SK-N-SH (cell line): ENCODE results near the gene UBE2C. TPM values are rescaled to one million over a fixed set of nuclear protein-coding genes. Genes with fewer than 3 reads are reported as not detected.
A peak's percentile ranks its signal among the peaks of the same experiment; 100 is the strongest.

Experiments used
- CTCF ChIA-PET: fragments of 300-600, 350-600 bp; formaldehyde crosslinking; extraction: SDS; loops from one replicate; lab custom pipeline; 2021; lab: Yijun Ruan, JAX
- POLR2A ChIA-PET: fragments of 350-600 bp; sonication (Branson Sonifier 250); formaldehyde crosslinking; extraction: SDS; loops from one replicate; lab custom pipeline; 2020; ENCODE audit warnings: antibody characterized with exemption, inconsistent platforms; lab: Yijun Ruan, JAX
- DNase-seq: peaks from one replicate; pipeline ENCODE4 v3.0.0; 2012
- H2AFZ ChIP-seq: fragments of 200-600 bp; sonication (generic); 2 replicates; pipeline ENCODE4 v1.8.1; 2016; ENCODE audit warnings: antibody characterized with exemption, mild to moderate bottlenecking, low read depth
- H3F3A ChIP-seq: fragments of 200-600 bp; sonication (generic); replicated peaks from 2 replicates; pipeline ENCODE3; 2016; ENCODE audit warnings: antibody characterized with exemption, mild to moderate bottlenecking; ENCODE audit not compliant: insufficient read depth
- H3K27ac ChIP-seq, 2 experiments: fragments of 200-500 bp in 1 of 2; fragments of 200-600 bp in 1 of 2; sonication (Bioruptor generic) in 1 of 2; sonication (generic), shearing (Covaris generic) in 1 of 2; 2 replicates each; pipeline versions ENCODE4 v1.5.1 to v1.6.1; 2014 to 2016; ENCODE audit warnings: low read depth in 2 of 2, inconsistent platforms in 1 of 2, low read length in 1 of 2, mild to moderate bottlenecking in 1 of 2, mixed read lengths in 1 of 2
- H3K27me3 ChIP-seq: fragments of 200-600 bp; sonication (generic), shearing (Covaris generic); 2 replicates; pipeline ENCODE4 v1.6.1; 2016; ENCODE audit warnings: mixed run types; ENCODE audit not compliant: insufficient read depth
- H3K36me3 ChIP-seq, 2 experiments: fragments of 200-500 bp in 1 of 2; fragments of 200-600 bp in 1 of 2; sonication (Bioruptor generic) in 1 of 2; sonication (generic) in 1 of 2; replicated peaks in 1 of 2; 2 replicates each; pipeline versions ENCODE3 to v1.5.1; 2014 to 2016; ENCODE audit warnings: low read length in 1 of 2, mild to moderate bottlenecking in 1 of 2; ENCODE audit not compliant: insufficient read depth in 2 of 2, control insufficient read depth in 1 of 2
- H3K4me1 ChIP-seq, 2 experiments: fragments of 200-500 bp in 1 of 2; fragments of 200-600 bp in 1 of 2; sonication (Bioruptor generic) in 1 of 2; sonication (generic), shearing (Covaris generic) in 1 of 2; 2 replicates each; pipeline versions ENCODE4 v1.5.1 to v1.6.1; 2014 to 2016; ENCODE audit warnings: low read depth in 1 of 2, low read length in 1 of 2, mixed run types in 1 of 2; ENCODE audit not compliant: insufficient read depth in 2 of 2, control insufficient read depth in 1 of 2
- H3K4me2 ChIP-seq: fragments of 200-600 bp; sonication (generic), shearing (Covaris generic); 2 replicates; pipeline ENCODE4 v1.6.1; 2017; ENCODE audit warnings: mixed run types
- H3K4me3 ChIP-seq, 2 experiments: fragments of 200-500 bp in 1 of 2; fragments of 200-600 bp in 1 of 2; sonication (Bioruptor generic) in 1 of 2; sonication (generic), shearing (Covaris generic) in 1 of 2; 2 replicates each; pipeline versions ENCODE4 v1.5.1 to v1.8.1; 2014 to 2016; ENCODE audit warnings: low read depth in 2 of 2, inconsistent platforms in 1 of 2, low read length in 1 of 2, mild to moderate bottlenecking in 1 of 2, mixed read lengths in 1 of 2, moderate library complexity in 1 of 2
- H3K79me2 ChIP-seq: fragments of 200-600 bp; sonication (generic); 2 replicates; pipeline ENCODE4 v1.8.1; 2017; ENCODE audit warnings: mild to moderate bottlenecking; ENCODE audit not compliant: insufficient read depth
- H3K9ac ChIP-seq: fragments of 200-600 bp; sonication (generic); 2 replicates; pipeline ENCODE4 v1.6.1; 2017; ENCODE audit warnings: mixed run types
- H3K9me2 ChIP-seq: fragments of 200-600 bp; sonication (generic); 2 replicates; pipeline ENCODE4 v1.6.1; 2017; ENCODE audit warnings: mixed run types
- H3K9me3 ChIP-seq: fragments of 200-600 bp; sonication (generic); 2 replicates; pipeline ENCODE4 v1.6.1; 2017; ENCODE audit warnings: mixed run types, mild to moderate bottlenecking, moderate library complexity
- H4K20me1 ChIP-seq: fragments of 200-600 bp; sonication (generic); 2 replicates; pipeline ENCODE4 v1.6.1; 2017; ENCODE audit warnings: mild to moderate bottlenecking, mixed run types; ENCODE audit not compliant: insufficient read depth
- ELF1 ChIP-seq: IDR thresholded peaks from 2 replicates; pipeline ENCODE4 v1.4.0; 2012
- FOXM1 ChIP-seq: IDR thresholded peaks from 2 replicates; pipeline ENCODE4 v1.4.0; 2012; ENCODE audit warnings: low read depth, mild to moderate bottlenecking
- GABPA ChIP-seq: IDR thresholded peaks from 2 replicates; pipeline ENCODE4 v1.4.0; 2012; ENCODE audit warnings: low read depth, mild to moderate bottlenecking
- JUND ChIP-seq: IDR thresholded peaks from 2 replicates; pipeline ENCODE4 v1.4.0; 2012
- MEF2A ChIP-seq: IDR thresholded peaks from 2 replicates; pipeline ENCODE4 v1.4.0; 2012; ENCODE audit warnings: low read depth, borderline replicate concordance
- NFIC ChIP-seq: IDR thresholded peaks from 2 replicates; pipeline ENCODE4 v1.4.0; 2012; ENCODE audit warnings: borderline replicate concordance
- RAD21 ChIP-seq: IDR thresholded peaks from 2 replicates; pipeline ENCODE4 v1.6.1; 2012; ENCODE audit warnings: mild to moderate bottlenecking, low read length
- RFX5 ChIP-seq: IDR thresholded peaks from 2 replicates; pipeline ENCODE4 v1.6.1; 2012; ENCODE audit warnings: mild to moderate bottlenecking, improper control_type of control experiment, low read length
- SMC3 ChIP-seq: IDR thresholded peaks from 2 replicates; pipeline ENCODE4 v1.6.1; 2012; ENCODE audit warnings: low read depth, low read length, improper control_type of control experiment
- TAF1 ChIP-seq: IDR thresholded peaks from 2 replicates; pipeline ENCODE4 v1.6.1; 2012; ENCODE audit warnings: low read depth, mild to moderate bottlenecking, low read length, moderate library complexity, borderline replicate concordance
- TCF12 ChIP-seq: IDR thresholded peaks from 2 replicates; pipeline ENCODE4 v1.4.0; 2012
- WGBS: methylation state at CpG from one replicate; pipeline ENCODE4 v1.1.6; 2017; ENCODE audit warnings: low lambda C conversion rate; 5-methylcytosine and 5-hydroxymethylcytosine counted together
- polyA plus RNA-seq, 3 experiments: library from polyadenylated mRNA; depleted of rRNA; stranded (reverse); fragments of >200 nt; gene quantifications; 2 replicates each; pipeline ENCODE4 v1.2.3, GENCODE V29; 2012
- TF ChIP-seq, protein P1 (sequence below): IDR thresholded peaks from 2 replicates; pipeline ENCODE4 v1.4.0; 2012; ENCODE audit warnings: low read depth, borderline replicate concordance
- TF ChIP-seq, protein P2 (sequence below): IDR thresholded peaks from 2 replicates; pipeline ENCODE4 v1.4.0; 2012; ENCODE audit warnings: low read depth, borderline replicate concordance
- TF ChIP-seq, protein P3 (sequence below): fragments of 150-350 bp; IDR thresholded peaks from 2 replicates; pipeline ENCODE4 v1.6.1; 2017; ENCODE audit warnings: antibody characterized with exemption, low read length, low read depth, borderline replicate concordance
- TF ChIP-seq, protein P4 (sequence below): IDR thresholded peaks from 2 replicates; pipeline ENCODE4 v1.6.1; 2012; ENCODE audit warnings: mild to moderate bottlenecking, low read depth, low read length, moderate library complexity
- TF ChIP-seq, protein P5 (sequence below): fragments of 150-350 bp; IDR thresholded peaks from 2 replicates; pipeline ENCODE4 v1.6.1; 2016; ENCODE audit warnings: mild to moderate bottlenecking, low read depth, low read length

Gene UBE2C
- polyA plus RNA-seq, 1 of the 3 experiments (the other 2 are of a cell fraction): 115 TPM

DNA sequence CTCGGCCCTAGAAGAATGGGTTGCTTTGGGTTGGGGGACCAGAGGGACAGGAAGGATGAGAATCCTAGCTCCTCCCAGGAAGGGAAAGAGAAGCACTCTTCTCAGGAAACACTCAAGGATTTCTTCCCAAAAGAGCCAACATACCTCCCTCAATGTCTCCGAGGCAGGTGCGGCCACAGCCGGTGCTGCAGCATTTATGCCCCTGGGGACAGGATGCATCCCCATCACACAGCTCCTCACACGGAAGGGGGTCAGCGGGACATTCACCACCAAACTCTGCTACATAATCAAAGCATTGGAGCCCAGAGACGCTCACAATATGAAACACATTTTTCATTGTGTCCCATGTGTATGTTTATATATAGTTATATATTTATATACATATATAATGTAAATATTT, 35.5 kb upstream of the UBE2C start:
- no peak overlapping the region for H3K27ac ChIP-seq
- H3F3A ChIP-seq: peaks cover 33% of the 10 kb centered on the region
- CTCF ChIA-PET: interaction anchor here (0.6 to 1.2 kb wide), 2 partner anchors 23 to 51 kb away, joined by 3 read pairs; no protein-coding TSS in a partner anchor
- H3K9ac ChIP-seq: no peak overlapping the region
- H2AFZ ChIP-seq: no peak overlapping the region
- no peaks in the 10 kb centered on the region for H3K9me2 ChIP-seq
- H3K79me2 ChIP-seq: no peaks in the 10 kb centered on the region
- H3K4me1 ChIP-seq: peaks cover 0 to 25% of the 10 kb centered on the region in 2 experiments; a peak in 3 of 4 replicates
- POLR2A ChIA-PET: no interaction called here
- no peak overlapping the region for H3K4me2 ChIP-seq
- no peak for TF ChIP-seq TCF12
- no peaks in the 10 kb centered on the region for H3K27me3 ChIP-seq
- no peaks in the 10 kb centered on the region for H3K9me3 ChIP-seq
- no peaks in the 10 kb centered on the region for H3K36me3 ChIP-seq
- 78% methylated on average over 7 of the region's 7 CpGs for WGBS
- no peak for DNase-seq
- H3K4me3 ChIP-seq: no peak overlapping the region
- no peaks in the 10 kb centered on the region for H4K20me1 ChIP-seq

DNA sequence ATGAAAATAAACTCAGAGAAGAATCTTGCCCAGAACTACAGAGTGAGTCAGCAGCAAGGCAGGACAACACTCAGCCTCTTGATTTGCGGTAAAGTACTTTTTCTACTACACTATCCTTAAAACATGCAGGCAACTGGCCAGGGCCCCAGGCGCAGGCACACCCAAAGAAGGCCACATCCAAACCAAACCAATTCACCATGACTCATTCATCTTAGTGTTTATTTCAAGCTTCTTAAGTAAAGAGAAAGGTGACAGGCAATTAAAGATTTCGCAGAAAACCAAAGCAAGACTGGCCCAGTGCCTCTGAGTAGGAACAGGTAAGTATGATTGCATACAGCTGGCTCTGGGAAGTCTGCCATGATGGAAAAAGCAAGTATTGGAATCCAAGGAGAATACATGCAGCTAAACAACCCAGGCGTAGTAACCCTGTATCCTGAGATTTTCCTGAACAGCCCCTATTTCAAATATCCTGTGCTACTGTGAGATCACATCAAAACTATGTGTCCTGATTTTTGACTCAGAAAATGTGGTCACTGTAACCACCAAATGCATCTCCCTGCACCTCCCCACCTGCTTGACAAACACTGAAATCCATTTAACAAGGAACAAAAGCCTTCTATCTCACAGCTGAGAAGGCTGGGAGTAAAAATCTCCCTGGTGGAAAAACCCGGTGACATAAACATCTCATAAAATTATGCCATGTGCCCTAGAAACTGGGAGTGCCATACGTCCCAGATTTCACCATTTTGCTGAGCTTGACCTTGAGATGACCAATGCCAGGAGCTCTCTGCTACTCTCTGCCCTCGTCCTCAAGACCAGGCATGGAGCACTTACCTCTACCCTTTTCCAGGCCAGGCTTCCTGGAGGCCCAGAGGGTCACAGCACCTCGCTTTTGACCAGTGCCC, 33.2 kb upstream of the UBE2C start:
- Histone ChIP-seq H3K9ac (peak overlapping the region; percentile 40), H4K20me1 (no peaks in the 10 kb centered on the region), H3K27ac (peak overlapping the region; percentile 56 to 91; a peak in 3 of 4 replicates), H3K79me2 (no peaks in the 10 kb centered on the region), H3K27me3 (no peaks in the 10 kb centered on the region), H3K4me2 (peak overlapping the region; percentile 42), H3K4me3 (no peak overlapping the region), H3K9me2 (no peaks in the 10 kb centered on the region), H3F3A (peaks cover 36% of the 10 kb centered on the region), H3K36me3 (no peaks in the 10 kb centered on the region), H3K9me3 (no peaks in the 10 kb centered on the region), H3K4me1 (peaks cover 0 to 36% of the 10 kb centered on the region in 2 experiments; a peak in 3 of 4 replicates), H2AFZ (no peak overlapping the region)
- no peak for DNase-seq
- WGBS: 22% methylated on average over 8 of the region's 8 CpGs
- ChIA-PET CTCF (interaction anchor here (1.5 to 2.9 kb wide), 2 partner anchors 8 to 20 kb away, joined by 7 to 35 read pairs; no protein-coding TSS in a partner anchor), POLR2A (no interaction called here)
- TF ChIP-seq RFX5 (no peak), TAF1 (0 out of 2 replicates have a peak, but pooled peaks have one; percentile 14), FOXM1 (peak; percentile 92), RAD21 (no peak), ELF1 (no peak), TCF12 (peak; percentile 83), JUND (peak; percentile 94), SMC3 (no peak), MEF2A (peak; percentile 67; the same call in 1 of the 2 replicates), GABPA (no peak), NFIC (peak; percentile 94)
- TF ChIP-seq, protein P1, sequence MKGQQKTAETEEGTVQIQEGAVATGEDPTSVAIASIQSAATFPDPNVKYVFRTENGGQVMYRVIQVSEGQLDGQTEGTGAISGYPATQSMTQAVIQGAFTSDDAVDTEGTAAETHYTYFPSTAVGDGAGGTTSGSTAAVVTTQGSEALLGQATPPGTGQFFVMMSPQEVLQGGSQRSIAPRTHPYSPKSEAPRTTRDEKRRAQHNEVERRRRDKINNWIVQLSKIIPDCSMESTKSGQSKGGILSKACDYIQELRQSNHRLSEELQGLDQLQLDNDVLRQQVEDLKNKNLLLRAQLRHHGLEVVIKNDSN: no peak
- TF ChIP-seq, protein P2, sequence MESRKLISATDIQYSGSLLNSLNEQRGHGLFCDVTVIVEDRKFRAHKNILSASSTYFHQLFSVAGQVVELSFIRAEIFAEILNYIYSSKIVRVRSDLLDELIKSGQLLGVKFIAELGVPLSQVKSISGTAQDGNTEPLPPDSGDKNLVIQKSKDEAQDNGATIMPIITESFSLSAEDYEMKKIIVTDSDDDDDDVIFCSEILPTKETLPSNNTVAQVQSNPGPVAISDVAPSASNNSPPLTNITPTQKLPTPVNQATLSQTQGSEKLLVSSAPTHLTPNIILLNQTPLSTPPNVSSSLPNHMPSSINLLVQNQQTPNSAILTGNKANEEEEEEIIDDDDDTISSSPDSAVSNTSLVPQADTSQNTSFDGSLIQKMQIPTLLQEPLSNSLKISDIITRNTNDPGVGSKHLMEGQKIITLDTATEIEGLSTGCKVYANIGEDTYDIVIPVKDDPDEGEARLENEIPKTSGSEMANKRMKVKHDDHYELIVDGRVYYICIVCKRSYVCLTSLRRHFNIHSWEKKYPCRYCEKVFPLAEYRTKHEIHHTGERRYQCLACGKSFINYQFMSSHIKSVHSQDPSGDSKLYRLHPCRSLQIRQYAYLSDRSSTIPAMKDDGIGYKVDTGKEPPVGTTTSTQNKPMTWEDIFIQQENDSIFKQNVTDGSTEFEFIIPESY: peak; percentile 76
- TF ChIP-seq, protein P3, sequence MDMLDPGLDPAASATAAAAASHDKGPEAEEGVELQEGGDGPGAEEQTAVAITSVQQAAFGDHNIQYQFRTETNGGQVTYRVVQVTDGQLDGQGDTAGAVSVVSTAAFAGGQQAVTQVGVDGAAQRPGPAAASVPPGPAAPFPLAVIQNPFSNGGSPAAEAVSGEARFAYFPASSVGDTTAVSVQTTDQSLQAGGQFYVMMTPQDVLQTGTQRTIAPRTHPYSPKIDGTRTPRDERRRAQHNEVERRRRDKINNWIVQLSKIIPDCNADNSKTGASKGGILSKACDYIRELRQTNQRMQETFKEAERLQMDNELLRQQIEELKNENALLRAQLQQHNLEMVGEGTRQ: no peak
- TF ChIP-seq, protein P4, sequence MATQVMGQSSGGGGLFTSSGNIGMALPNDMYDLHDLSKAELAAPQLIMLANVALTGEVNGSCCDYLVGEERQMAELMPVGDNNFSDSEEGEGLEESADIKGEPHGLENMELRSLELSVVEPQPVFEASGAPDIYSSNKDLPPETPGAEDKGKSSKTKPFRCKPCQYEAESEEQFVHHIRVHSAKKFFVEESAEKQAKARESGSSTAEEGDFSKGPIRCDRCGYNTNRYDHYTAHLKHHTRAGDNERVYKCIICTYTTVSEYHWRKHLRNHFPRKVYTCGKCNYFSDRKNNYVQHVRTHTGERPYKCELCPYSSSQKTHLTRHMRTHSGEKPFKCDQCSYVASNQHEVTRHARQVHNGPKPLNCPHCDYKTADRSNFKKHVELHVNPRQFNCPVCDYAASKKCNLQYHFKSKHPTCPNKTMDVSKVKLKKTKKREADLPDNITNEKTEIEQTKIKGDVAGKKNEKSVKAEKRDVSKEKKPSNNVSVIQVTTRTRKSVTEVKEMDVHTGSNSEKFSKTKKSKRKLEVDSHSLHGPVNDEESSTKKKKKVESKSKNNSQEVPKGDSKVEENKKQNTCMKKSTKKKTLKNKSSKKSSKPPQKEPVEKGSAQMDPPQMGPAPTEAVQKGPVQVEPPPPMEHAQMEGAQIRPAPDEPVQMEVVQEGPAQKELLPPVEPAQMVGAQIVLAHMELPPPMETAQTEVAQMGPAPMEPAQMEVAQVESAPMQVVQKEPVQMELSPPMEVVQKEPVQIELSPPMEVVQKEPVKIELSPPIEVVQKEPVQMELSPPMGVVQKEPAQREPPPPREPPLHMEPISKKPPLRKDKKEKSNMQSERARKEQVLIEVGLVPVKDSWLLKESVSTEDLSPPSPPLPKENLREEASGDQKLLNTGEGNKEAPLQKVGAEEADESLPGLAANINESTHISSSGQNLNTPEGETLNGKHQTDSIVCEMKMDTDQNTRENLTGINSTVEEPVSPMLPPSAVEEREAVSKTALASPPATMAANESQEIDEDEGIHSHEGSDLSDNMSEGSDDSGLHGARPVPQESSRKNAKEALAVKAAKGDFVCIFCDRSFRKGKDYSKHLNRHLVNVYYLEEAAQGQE: no peak
- TF ChIP-seq, protein P5, sequence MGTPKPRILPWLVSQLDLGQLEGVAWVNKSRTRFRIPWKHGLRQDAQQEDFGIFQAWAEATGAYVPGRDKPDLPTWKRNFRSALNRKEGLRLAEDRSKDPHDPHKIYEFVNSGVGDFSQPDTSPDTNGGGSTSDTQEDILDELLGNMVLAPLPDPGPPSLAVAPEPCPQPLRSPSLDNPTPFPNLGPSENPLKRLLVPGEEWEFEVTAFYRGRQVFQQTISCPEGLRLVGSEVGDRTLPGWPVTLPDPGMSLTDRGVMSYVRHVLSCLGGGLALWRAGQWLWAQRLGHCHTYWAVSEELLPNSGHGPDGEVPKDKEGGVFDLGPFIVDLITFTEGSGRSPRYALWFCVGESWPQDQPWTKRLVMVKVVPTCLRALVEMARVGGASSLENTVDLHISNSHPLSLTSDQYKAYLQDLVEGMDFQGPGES: no peak
